Liver (tissue), 9 donors: Measurements from ENCODE around the gene RXRG. TPM values are rescaled to one million over a fixed set of nuclear protein-coding genes. Genes with fewer than 3 reads are reported as not detected.

Experiments
- DNase-seq: peaks from one replicate; pipeline ENCODE4 v3.0.0-alpha.2; 2017; ENCODE audit warnings: low spot score
- H3K27ac ChIP-seq, 2 donors: one replicate each; pipeline ENCODE4 v1.7.0; 2013; ENCODE audit warnings: inconsistent platforms in 2 of 2, low read length in 2 of 2, control low read depth in 1 of 2, low read depth in 1 of 2, mild to moderate bottlenecking in 1 of 2
- H3K27me3 ChIP-seq, 4 donors: one replicate each; pipeline versions ENCODE4 v1.6.1 to v1.7.0; 2013; ENCODE audit warnings: low read length in 3 of 4, inconsistent platforms in 1 of 4, mild to moderate bottlenecking in 1 of 4, moderate library complexity in 1 of 4; ENCODE audit not compliant: control insufficient read depth in 4 of 4, insufficient read depth in 4 of 4
- H3K36me3 ChIP-seq, 4 donors: one replicate each; pipeline versions ENCODE4 v1.6.1 to v1.7.0; 2013; ENCODE audit warnings: low read length in 3 of 4, mild to moderate bottlenecking in 3 of 4, low read depth in 1 of 4, moderate library complexity in 1 of 4; ENCODE audit not compliant: control insufficient read depth in 4 of 4, insufficient read depth in 3 of 4
- H3K4me1 ChIP-seq, 4 donors: one replicate each; pipeline versions ENCODE4 v1.6.1 to v1.7.0; 2013; ENCODE audit warnings: low read length in 3 of 4, mild to moderate bottlenecking in 3 of 4, moderate library complexity in 1 of 4; ENCODE audit not compliant: control insufficient read depth in 4 of 4, insufficient read depth in 4 of 4
- H3K4me3 ChIP-seq, 3 donors: one replicate each; pipeline versions ENCODE4 v1.6.1 to v1.7.0; 2013; ENCODE audit warnings: low read length in 3 of 3, control low read depth in 1 of 3, low read depth in 1 of 3, mild to moderate bottlenecking in 1 of 3
- H3K9ac ChIP-seq, 2 donors: one replicate each; pipeline ENCODE4 v1.7.0; 2013; ENCODE audit warnings: low read length in 2 of 2, mild to moderate bottlenecking in 2 of 2, moderate library complexity in 2 of 2, control low read depth in 1 of 2, low read depth in 1 of 2
- H3K9me3 ChIP-seq, 4 donors: one replicate each; pipeline versions ENCODE4 v1.6.1 to v1.7.0; 2013; ENCODE audit warnings: low read length in 3 of 4; ENCODE audit not compliant: control insufficient read depth in 4 of 4
- CTCF ChIP-seq: fragments of 150-350 bp; IDR thresholded peaks from 2 replicates; pipeline ENCODE4 v1.5.1; 2017; ENCODE audit warnings: improper control_type of control experiment, low read depth, low read length; ENCODE audit not compliant: missing input control
- EGR1 ChIP-seq, 2 donors: IDR thresholded peaks; 2 replicates each; pipeline ENCODE4 v1.6.1; 2016 to 2018; ENCODE audit warnings: antibody characterized with exemption in 2 of 2, low read depth in 2 of 2
- FOXA1 ChIP-seq: IDR thresholded peaks from 2 replicates; pipeline ENCODE4 v1.6.1; 2016; ENCODE audit warnings: antibody characterized with exemption
- FOXA2 ChIP-seq: IDR thresholded peaks from 2 replicates; pipeline ENCODE4 v1.6.1; 2016; ENCODE audit warnings: antibody characterized with exemption
- GABPA ChIP-seq, 2 donors: IDR thresholded peaks in 1 of 2; conservative IDR thresholded peaks in 1 of 2; 2 replicates each; pipeline ENCODE4 v1.6.1; 2016; ENCODE audit warnings: antibody characterized with exemption in 2 of 2, mild to moderate bottlenecking in 1 of 2, moderate library complexity in 1 of 2
- HNF4A ChIP-seq, 2 donors: conservative IDR thresholded peaks; 2 replicates each; pipeline ENCODE4 v1.6.1; 2016; ENCODE audit warnings: antibody characterized with exemption in 2 of 2, mild to moderate bottlenecking in 2 of 2
- HNF4G ChIP-seq: IDR thresholded peaks from 2 replicates; pipeline ENCODE4 v1.6.1; 2016; ENCODE audit warnings: antibody characterized with exemption
- JUND ChIP-seq, 2 donors: IDR thresholded peaks; 2 replicates each; pipeline ENCODE4 v1.6.1; 2016; ENCODE audit warnings: antibody characterized with exemption in 2 of 2
- NR2F2 ChIP-seq: IDR thresholded peaks from 2 replicates; pipeline ENCODE4 v1.6.1; 2016; ENCODE audit warnings: antibody characterized with exemption
- RAD21 ChIP-seq, 2 donors: IDR thresholded peaks; 2 replicates each; pipeline ENCODE4 v1.6.1; 2016; ENCODE audit warnings: antibody characterized with exemption in 2 of 2, mild to moderate bottlenecking in 2 of 2
- RXRA ChIP-seq, 2 donors: IDR thresholded peaks; 2 replicates each; pipeline ENCODE4 v1.6.1; 2017 to 2018; ENCODE audit warnings: antibody characterized with exemption in 2 of 2, mild to moderate bottlenecking in 1 of 2
- TAF1 ChIP-seq: conservative IDR thresholded peaks from 2 replicates; pipeline ENCODE4 v1.6.1; 2016; ENCODE audit warnings: antibody characterized with exemption, mild to moderate bottlenecking
- YY1 ChIP-seq: IDR thresholded peaks from 2 replicates; pipeline ENCODE4 v1.6.1; 2016; ENCODE audit warnings: antibody characterized with exemption, mild to moderate bottlenecking
- ZBTB33 ChIP-seq: IDR thresholded peaks from 2 replicates; pipeline ENCODE4 v1.6.1; 2016; ENCODE audit warnings: antibody characterized with exemption
- WGBS: extraction: QIAGEN DNeasy Blood & Tissue Kit; methylation state at CpG from one replicate; pipeline ENCODE4 v1.1.7; 2013; 5-methylcytosine and 5-hydroxymethylcytosine counted together
- polyA plus RNA-seq, 2 donors: library from polyadenylated mRNA; stranded (reverse) in 1 of 2; unstranded in 1 of 2; fragments of 200-250 nt in 1 of 2; fragments of >200 nt in 1 of 2; fragmentation: Nextera tagmentation in 1 of 2; extraction: Ambion mirVana in 1 of 2; gene quantifications; one replicate each; pipeline versions ENCODE4 v1.2.1 to v1.2.3, GENCODE V29; 2013 to 2015
- total RNA-seq, 2 donors: library from RNA; depleted of rRNA; stranded (reverse); fragments of >200 nt; gene quantifications; one replicate each; pipeline ENCODE4 v1.2.3, GENCODE V29; 2014
- TF ChIP-seq, protein P1 (sequence below): IDR thresholded peaks from 2 replicates; pipeline ENCODE4 v1.6.1; 2016; ENCODE audit warnings: antibody characterized with exemption
- TF ChIP-seq, protein P2 (sequence below): IDR thresholded peaks from 2 replicates; pipeline ENCODE4 v1.6.1; 2016; ENCODE audit warnings: antibody characterized with exemption, mild to moderate bottlenecking
- TF ChIP-seq, protein P3 (sequence below): IDR thresholded peaks from 2 replicates; pipeline ENCODE4 v1.6.1; 2016; ENCODE audit warnings: antibody characterized with exemption
- donor health status: healthy.
- donor health status: healthy.
- donor health status: healthy.
- donor health status: healthy.
- donor health status: healthy.

RXRG gene
- total and polyA plus RNA-seq, 4 donors = 0.12 to 0.44 (median 0.42) TPM; not detected in 1

- Histone ChIP-seq H3K27ac (no peak overlapping the region), H3K27me3 (no peaks in the 10 kb centered on the region), H3K9me3 (no peaks in the 10 kb centered on the region), H3K4me3 (no peak overlapping the region), H3K36me3 (no peaks in the 10 kb centered on the region), H3K9ac (no peak overlapping the region), H3K4me1 (no peaks in the 10 kb centered on the region)
- 73% methylated on average over 6 of the region's 6 CpGs for WGBS
- TF ChIP-seq HNF4G (no peak), RXRA (IDR thresholded peaks at IDR 0.05) (no peak), RAD21 (IDR thresholded peaks at IDR 0.05) (no peak), HNF4A (conservative IDR thresholded peaks at IDR 0.05) (no peak), EGR1 (IDR thresholded peaks at IDR 0.05; ENCODE audit: low read depth in 2 of 2) (no peak), JUND (IDR thresholded peaks at IDR 0.05) (no peak), GABPA (IDR thresholded peaks at IDR 0.05 in 1 of 2, conservative IDR thresholded peaks at IDR 0.05 in 1 of 2) (no peak), FOXA1 (no peak), YY1 (no peak), TAF1 (no peak), ZBTB33 (no peak), NR2F2 (no peak), FOXA2 (no peak), CTCF (no peak)
- TF ChIP-seq, protein P1, sequence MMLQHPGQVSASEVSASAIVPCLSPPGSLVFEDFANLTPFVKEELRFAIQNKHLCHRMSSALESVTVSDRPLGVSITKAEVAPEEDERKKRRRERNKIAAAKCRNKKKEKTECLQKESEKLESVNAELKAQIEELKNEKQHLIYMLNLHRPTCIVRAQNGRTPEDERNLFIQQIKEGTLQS = no peak
- TF ChIP-seq, protein P2, sequence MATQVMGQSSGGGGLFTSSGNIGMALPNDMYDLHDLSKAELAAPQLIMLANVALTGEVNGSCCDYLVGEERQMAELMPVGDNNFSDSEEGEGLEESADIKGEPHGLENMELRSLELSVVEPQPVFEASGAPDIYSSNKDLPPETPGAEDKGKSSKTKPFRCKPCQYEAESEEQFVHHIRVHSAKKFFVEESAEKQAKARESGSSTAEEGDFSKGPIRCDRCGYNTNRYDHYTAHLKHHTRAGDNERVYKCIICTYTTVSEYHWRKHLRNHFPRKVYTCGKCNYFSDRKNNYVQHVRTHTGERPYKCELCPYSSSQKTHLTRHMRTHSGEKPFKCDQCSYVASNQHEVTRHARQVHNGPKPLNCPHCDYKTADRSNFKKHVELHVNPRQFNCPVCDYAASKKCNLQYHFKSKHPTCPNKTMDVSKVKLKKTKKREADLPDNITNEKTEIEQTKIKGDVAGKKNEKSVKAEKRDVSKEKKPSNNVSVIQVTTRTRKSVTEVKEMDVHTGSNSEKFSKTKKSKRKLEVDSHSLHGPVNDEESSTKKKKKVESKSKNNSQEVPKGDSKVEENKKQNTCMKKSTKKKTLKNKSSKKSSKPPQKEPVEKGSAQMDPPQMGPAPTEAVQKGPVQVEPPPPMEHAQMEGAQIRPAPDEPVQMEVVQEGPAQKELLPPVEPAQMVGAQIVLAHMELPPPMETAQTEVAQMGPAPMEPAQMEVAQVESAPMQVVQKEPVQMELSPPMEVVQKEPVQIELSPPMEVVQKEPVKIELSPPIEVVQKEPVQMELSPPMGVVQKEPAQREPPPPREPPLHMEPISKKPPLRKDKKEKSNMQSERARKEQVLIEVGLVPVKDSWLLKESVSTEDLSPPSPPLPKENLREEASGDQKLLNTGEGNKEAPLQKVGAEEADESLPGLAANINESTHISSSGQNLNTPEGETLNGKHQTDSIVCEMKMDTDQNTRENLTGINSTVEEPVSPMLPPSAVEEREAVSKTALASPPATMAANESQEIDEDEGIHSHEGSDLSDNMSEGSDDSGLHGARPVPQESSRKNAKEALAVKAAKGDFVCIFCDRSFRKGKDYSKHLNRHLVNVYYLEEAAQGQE = no peak
- TF ChIP-seq, protein P3, sequence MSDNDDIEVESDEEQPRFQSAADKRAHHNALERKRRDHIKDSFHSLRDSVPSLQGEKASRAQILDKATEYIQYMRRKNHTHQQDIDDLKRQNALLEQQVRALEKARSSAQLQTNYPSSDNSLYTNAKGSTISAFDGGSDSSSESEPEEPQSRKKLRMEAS = no peak
- DNase-seq = no peak
Measured at GRCh38 chr1:165439330-165439729, 5.6 kb downstream of the RXRG start.

GRCh38 chr1:165436994-165437393 is 7.9 kb downstream of the RXRG start:
- Histone ChIP-seq H3K27ac (no peak overlapping the region), H3K27me3 (no peaks in the 10 kb centered on the region), H3K36me3 (no peaks in the 10 kb centered on the region), H3K4me1 (no peaks in the 10 kb centered on the region), H3K9ac (no peak overlapping the region), H3K4me3 (no peak overlapping the region), H3K9me3 (no peaks in the 10 kb centered on the region)
- WGBS = 72% methylated on average over 2 of the region's 2 CpGs
- no peak for DNase-seq
- TF ChIP-seq FOXA1 (no peak), YY1 (no peak), EGR1 (IDR thresholded peaks at IDR 0.05; ENCODE audit: low read depth in 2 of 2) (no peak), CTCF (no peak), GABPA (IDR thresholded peaks at IDR 0.05 in 1 of 2, conservative IDR thresholded peaks at IDR 0.05 in 1 of 2) (no peak), RXRA (IDR thresholded peaks at IDR 0.05) (no peak), RAD21 (IDR thresholded peaks at IDR 0.05) (no peak), TAF1 (no peak), HNF4G (no peak), JUND (IDR thresholded peaks at IDR 0.05) (no peak), NR2F2 (no peak)
- TF ChIP-seq, protein P3 = no peak
- TF ChIP-seq, protein P2 = no peak
